Endothelial cell of umbilical vein (primary cell): Measurements from ENCODE around the gene E2F4. TPM values are rescaled to one million over a fixed set of nuclear protein-coding genes. Genes with fewer than 3 reads are reported as not detected.

Experiments
- BruUV-seq: library from RNA; stranded (reverse); fragments of 400-500 nt; replicated peaks from 2 replicates; lab custom pipeline; 2021; lab: Mats Ljungman, UMichigan
- CTCF ChIA-PET: fragments of 300-600, 350-600 bp; sonication (Branson Sonifier 250); formaldehyde crosslinking; loops from one replicate; lab custom pipeline; 2021; ENCODE audit warnings: antibody characterized with exemption, inconsistent platforms; lab: Charles Lee
- POLR2A ChIA-PET: fragments of 300-600, 350-600 bp; sonication (Branson Sonifier 250); formaldehyde crosslinking; loops from one replicate; lab custom pipeline; 2021; ENCODE audit warnings: antibody characterized with exemption, inconsistent platforms; lab: Charles Lee
- DNase-seq: peaks from one replicate; pipeline ENCODE4 v3.0.0-alpha.2; 2011; ENCODE audit warnings: low read depth, low spot score
- FAIRE-seq: peaks from 2 replicates; lab custom pipeline; 2011; peaks lifted over from hg19 to GRCh38; lab: Jason Lieb, UNC
- H2AFZ ChIP-seq: 2 replicates; pipeline ENCODE4 v1.6.0; 2012; ENCODE audit warnings: low read depth, low read length, control low read depth, inconsistent platforms
- H3K27ac ChIP-seq: 2 replicates; pipeline ENCODE4 v1.5.1; 2011; ENCODE audit warnings: low read depth, mild to moderate bottlenecking, control low read depth, low read length, moderate library complexity; ENCODE audit not compliant: insufficient read depth
- H3K27me3 ChIP-seq, 2 experiments: 2 replicates each; pipeline versions ENCODE4 v1.6.0 to v1.6.1; 2011; ENCODE audit warnings: low read length in 2 of 2, mixed read lengths in 1 of 2; ENCODE audit not compliant: control insufficient read depth in 2 of 2, insufficient read depth in 2 of 2
- H3K36me3 ChIP-seq, 2 experiments: 2 replicates in 1 of 2; 3 replicates in 1 of 2; pipeline ENCODE4 v1.5.1; 2011; ENCODE audit warnings: low read length in 2 of 2, mild to moderate bottlenecking in 1 of 2, moderate library complexity in 1 of 2; ENCODE audit not compliant: control insufficient read depth in 2 of 2, insufficient read depth in 2 of 2; ENCODE audit errors: extremely low read depth in 1 of 2
- H3K4me1 ChIP-seq: 3 replicates; pipeline ENCODE4 v1.5.1; 2011; ENCODE audit warnings: mild to moderate bottlenecking, low read length; ENCODE audit not compliant: control insufficient read depth, insufficient read depth; ENCODE audit errors: extremely low read depth
- H3K4me2 ChIP-seq: 2 replicates; pipeline ENCODE4 v1.6.1; 2011; ENCODE audit warnings: low read length, control low read depth, mixed read lengths; ENCODE audit not compliant: insufficient read depth
- H3K4me3 ChIP-seq, 3 experiments: fragments of 200-600 bp in 1 of 3; sonication (generic), shearing (Covaris generic) in 1 of 3; replicated peaks in 1 of 3; 2 replicates each; pipeline ENCODE4 v1.5.1; 2011 to 2016; ENCODE audit warnings: control low read depth in 3 of 3, low read length in 3 of 3, mild to moderate bottlenecking in 2 of 3, inconsistent platforms in 1 of 3, low read depth in 1 of 3, moderate library complexity in 1 of 3; ENCODE audit not compliant: insufficient read depth in 1 of 3
- H3K79me2 ChIP-seq: 2 replicates; pipeline ENCODE4 v1.6.0; 2012; ENCODE audit warnings: low read length, inconsistent platforms; ENCODE audit not compliant: control insufficient read depth, insufficient read depth
- H3K9ac ChIP-seq: replicated peaks from 2 replicates; pipeline ENCODE3; 2011; ENCODE audit warnings: low read length, control low read depth; ENCODE audit not compliant: insufficient read depth; ENCODE audit errors: extremely low read depth
- H3K9me1 ChIP-seq: replicated peaks from 3 replicates; pipeline ENCODE4 v1.6.0; 2011; ENCODE audit warnings: mild to moderate bottlenecking, low read length; ENCODE audit not compliant: control insufficient read depth, insufficient read depth; ENCODE audit errors: extremely low read depth
- H3K9me3 ChIP-seq: replicated peaks from 2 replicates; pipeline ENCODE4 v1.5.1; 2012; ENCODE audit warnings: low read length, inconsistent platforms; ENCODE audit not compliant: control insufficient read depth, insufficient read depth
- H4K20me1 ChIP-seq: replicated peaks from 2 replicates; pipeline ENCODE3; 2011; ENCODE audit warnings: mild to moderate bottlenecking, low read length; ENCODE audit not compliant: control insufficient read depth, insufficient read depth; ENCODE audit errors: extremely low read depth
- EZH2 ChIP-seq: IDR thresholded peaks from 2 replicates; pipeline ENCODE4 v1.6.1; 2012; ENCODE audit warnings: borderline replicate concordance, low read depth, mild to moderate bottlenecking, moderate library complexity, low read length, inconsistent platforms; ENCODE audit not compliant: severe bottlenecking
- FOS ChIP-seq: IDR thresholded peaks from 2 replicates; pipeline ENCODE4 v1.6.1; 2011; ENCODE audit warnings: mild to moderate bottlenecking, low read length, moderate library complexity, borderline replicate concordance; ENCODE audit not compliant: insufficient read depth
- GATA2 ChIP-seq: IDR thresholded peaks from 2 replicates; pipeline ENCODE4 v1.7.0; 2011; ENCODE audit warnings: low read depth, mild to moderate bottlenecking, moderate library complexity, mixed read lengths, low read length; ENCODE audit not compliant: insufficient read length, insufficient read depth
- JUN ChIP-seq: IDR thresholded peaks from 2 replicates; pipeline ENCODE4 v1.6.1; 2011; ENCODE audit warnings: borderline replicate concordance, low read depth; ENCODE audit not compliant: insufficient read length, insufficient read depth
- MYC ChIP-seq: IDR thresholded peaks from one replicate; pipeline ENCODE4 v1.6.1; 2011; ENCODE audit warnings: mild to moderate bottlenecking, low read depth, low read length
- POLR2A ChIP-seq: IDR thresholded peaks from 2 replicates; pipeline ENCODE4 v1.6.1; 2012; ENCODE audit warnings: low read depth, mild to moderate bottlenecking, control low read depth, low read length
- POLR2AphosphoS5 ChIP-seq: IDR thresholded peaks from 2 replicates; pipeline ENCODE4 v1.6.1; 2012; ENCODE audit warnings: low read depth, mild to moderate bottlenecking, control low read depth, low read length, moderate library complexity; ENCODE audit not compliant: insufficient read depth
- dilution Hi-C: fragments of 300-500 bp; cut with MboI; formaldehyde crosslinking; loops from one replicate; pipeline ENCODE4 v1.15.0; 2019; ENCODE audit warnings: low sequenced_read_pairs; ENCODE audit not compliant: extremely low pct_ligation_motif_present
- intact Hi-C: fragments of 100-400 bp; cut with micrococcal nuclease; formaldehyde crosslinking; loops from one replicate; pipeline ENCODE4 v1.10.0; 2022
- polyA plus RNA-seq, 4 experiments: library from polyadenylated mRNA; depleted of rRNA in 3 of 4; stranded (reverse) in 3 of 4; unstranded in 1 of 4; fragments of >200 nt; gene quantifications; 2 replicates each; pipeline versions ENCODE4 v1.2.1 to v1.2.3, GENCODE V29; 2011 to 2012; ENCODE audit warnings: missing spikeins in 1 of 4
- total RNA-seq: library from RNA; stranded (reverse); gene quantifications from 2 replicates; pipeline ENCODE4 v1.2.3, GENCODE V29; 2021
- TF ChIP-seq, protein P1 (sequence below): IDR thresholded peaks from 2 replicates; pipeline ENCODE4 v1.6.1; 2011; ENCODE audit not compliant: insufficient read depth, insufficient read length
- TF ChIP-seq, protein P2 (sequence below), 2 donors: IDR thresholded peaks; 1 replicate in 1 of 2; 2 replicates in 1 of 2; pipeline ENCODE4 v1.5.1; 2011; ENCODE audit warnings: low read length in 2 of 2, mild to moderate bottlenecking in 2 of 2, moderate library complexity in 2 of 2, control low read depth in 1 of 2, inconsistent platforms in 1 of 2, low read depth in 1 of 2; ENCODE audit not compliant: insufficient read depth in 1 of 2; ENCODE audit errors: extremely low read depth in 1 of 2

The E2F4 gene
- total and polyA plus RNA-seq, 2 donors (not counting 3 experiments of a cell fraction or from before 2014, with no cell fraction given) = 112 to 168 TPM

DNA sequence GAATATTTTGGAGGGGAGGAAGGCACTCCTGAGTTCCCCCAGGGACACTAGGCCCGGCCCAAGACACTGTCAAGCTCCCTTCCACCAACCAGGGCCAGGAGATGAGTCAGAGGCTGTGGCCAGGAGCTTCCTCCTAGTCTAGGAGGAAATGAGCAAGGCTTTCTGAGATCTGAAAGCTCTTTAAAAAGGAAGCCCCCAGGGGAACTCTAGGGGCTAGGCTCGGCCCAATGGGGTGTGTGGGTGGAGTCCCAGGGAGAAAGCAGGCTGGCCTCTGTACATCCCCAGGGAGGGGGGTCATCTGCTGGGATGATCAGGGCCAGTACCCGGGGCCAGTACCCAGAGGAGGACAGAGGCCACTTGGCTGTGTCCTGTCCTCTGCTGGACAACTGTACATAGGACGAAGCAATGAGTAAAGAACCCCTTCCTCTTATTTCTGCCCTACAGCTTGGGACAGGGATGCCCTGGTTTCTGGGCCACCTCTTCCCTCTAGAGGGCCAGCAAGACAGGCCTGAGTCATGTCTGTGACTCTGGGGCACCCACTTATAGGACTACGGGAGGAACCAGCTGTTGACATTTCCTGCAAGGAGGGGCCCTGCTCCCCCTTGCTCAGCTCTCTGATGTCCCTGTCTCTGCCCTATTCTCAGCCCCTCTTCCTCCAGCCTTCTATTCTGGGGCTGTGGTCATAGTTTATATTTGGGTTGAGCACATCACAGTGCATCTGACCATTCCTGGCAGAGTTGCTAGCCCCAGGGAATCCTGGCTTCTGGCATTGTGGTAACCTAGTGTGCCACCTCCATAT lies 52.6 kb downstream of the E2F4 start:
- ChIA-PET CTCF (interaction anchor here (0.9 to 2.0 kb wide), 17 partner anchors 9 to 227 kb away, joined by 3 to 10 read pairs (median 5); partner anchors contain the start of genes KCTD19, LRRC36 and TMEM208), POLR2A (interaction anchor here (0.7 to 1.9 kb wide), 4 partner anchors 15 to 52 kb away, joined by 3 to 8 read pairs (median 6); partner anchors contain the start of genes E2F4 and TMEM208)
- peaks cover 50% of the 10 kb centered on the region for H3K79me2 ChIP-seq
- H3K4me2 ChIP-seq = peak overlapping the region; percentile 56
- dilution Hi-C loops = no loop called here
- H3K27ac ChIP-seq = peak overlapping the region; percentile 88
- peak overlapping the region; percentile 49 for H3K9ac ChIP-seq
- FAIRE-seq (peak; percentile 97), DNase-seq (peak; percentile 76)
- no peak overlapping the region for H2AFZ ChIP-seq
- peaks cover 0 to 5% of the 10 kb centered on the region in 2 experiments for H3K36me3 ChIP-seq
- no peaks in the 10 kb centered on the region for H3K27me3 ChIP-seq
- no peaks in the 10 kb centered on the region for H3K9me3 ChIP-seq
- BruUV-seq = TSS peak; percentile 45
- intact Hi-C loops = loop anchor here (1.0 kb wide), 1 partner anchor 8 kb away; no protein-coding TSS in a partner anchor
- no peak overlapping the region for H3K4me3 ChIP-seq
- TF ChIP-seq POLR2AphosphoS5 = peak; percentile 66
- TF ChIP-seq MYC = no peak
- peak; percentile 59 for TF ChIP-seq JUN
- no peak for TF ChIP-seq GATA2
- TF ChIP-seq FOS = peak; percentile 89
- no peak for TF ChIP-seq EZH2
- peak; percentile 69 for TF ChIP-seq POLR2A
- TF ChIP-seq, protein P1, sequence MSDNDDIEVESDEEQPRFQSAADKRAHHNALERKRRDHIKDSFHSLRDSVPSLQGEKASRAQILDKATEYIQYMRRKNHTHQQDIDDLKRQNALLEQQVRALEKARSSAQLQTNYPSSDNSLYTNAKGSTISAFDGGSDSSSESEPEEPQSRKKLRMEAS = no peak
- TF ChIP-seq, protein P2, sequence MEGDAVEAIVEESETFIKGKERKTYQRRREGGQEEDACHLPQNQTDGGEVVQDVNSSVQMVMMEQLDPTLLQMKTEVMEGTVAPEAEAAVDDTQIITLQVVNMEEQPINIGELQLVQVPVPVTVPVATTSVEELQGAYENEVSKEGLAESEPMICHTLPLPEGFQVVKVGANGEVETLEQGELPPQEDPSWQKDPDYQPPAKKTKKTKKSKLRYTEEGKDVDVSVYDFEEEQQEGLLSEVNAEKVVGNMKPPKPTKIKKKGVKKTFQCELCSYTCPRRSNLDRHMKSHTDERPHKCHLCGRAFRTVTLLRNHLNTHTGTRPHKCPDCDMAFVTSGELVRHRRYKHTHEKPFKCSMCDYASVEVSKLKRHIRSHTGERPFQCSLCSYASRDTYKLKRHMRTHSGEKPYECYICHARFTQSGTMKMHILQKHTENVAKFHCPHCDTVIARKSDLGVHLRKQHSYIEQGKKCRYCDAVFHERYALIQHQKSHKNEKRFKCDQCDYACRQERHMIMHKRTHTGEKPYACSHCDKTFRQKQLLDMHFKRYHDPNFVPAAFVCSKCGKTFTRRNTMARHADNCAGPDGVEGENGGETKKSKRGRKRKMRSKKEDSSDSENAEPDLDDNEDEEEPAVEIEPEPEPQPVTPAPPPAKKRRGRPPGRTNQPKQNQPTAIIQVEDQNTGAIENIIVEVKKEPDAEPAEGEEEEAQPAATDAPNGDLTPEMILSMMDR (IDR thresholded peaks at IDR 0.05; ENCODE audit: extremely low read depth in 1 of 2, insufficient read depth in 1 of 2, low read depth in 1 of 2, low read length in 2 of 2) = no peak
- H4K20me1 ChIP-seq = no peaks in the 10 kb centered on the region
- H3K4me1 ChIP-seq = peaks cover 65% of the 10 kb centered on the region
- H3K9me1 ChIP-seq = no peaks in the 10 kb centered on the region
